HK-2 (cell line): Measurements from ENCODE around the gene AMHR2.

Experiments used
- DNase-seq: peaks from one replicate; pipeline ENCODE4 v3.0.0-alpha.2; 2018; ENCODE audit not compliant: unreplicated experiment

AMHR2 gene

DNA sequence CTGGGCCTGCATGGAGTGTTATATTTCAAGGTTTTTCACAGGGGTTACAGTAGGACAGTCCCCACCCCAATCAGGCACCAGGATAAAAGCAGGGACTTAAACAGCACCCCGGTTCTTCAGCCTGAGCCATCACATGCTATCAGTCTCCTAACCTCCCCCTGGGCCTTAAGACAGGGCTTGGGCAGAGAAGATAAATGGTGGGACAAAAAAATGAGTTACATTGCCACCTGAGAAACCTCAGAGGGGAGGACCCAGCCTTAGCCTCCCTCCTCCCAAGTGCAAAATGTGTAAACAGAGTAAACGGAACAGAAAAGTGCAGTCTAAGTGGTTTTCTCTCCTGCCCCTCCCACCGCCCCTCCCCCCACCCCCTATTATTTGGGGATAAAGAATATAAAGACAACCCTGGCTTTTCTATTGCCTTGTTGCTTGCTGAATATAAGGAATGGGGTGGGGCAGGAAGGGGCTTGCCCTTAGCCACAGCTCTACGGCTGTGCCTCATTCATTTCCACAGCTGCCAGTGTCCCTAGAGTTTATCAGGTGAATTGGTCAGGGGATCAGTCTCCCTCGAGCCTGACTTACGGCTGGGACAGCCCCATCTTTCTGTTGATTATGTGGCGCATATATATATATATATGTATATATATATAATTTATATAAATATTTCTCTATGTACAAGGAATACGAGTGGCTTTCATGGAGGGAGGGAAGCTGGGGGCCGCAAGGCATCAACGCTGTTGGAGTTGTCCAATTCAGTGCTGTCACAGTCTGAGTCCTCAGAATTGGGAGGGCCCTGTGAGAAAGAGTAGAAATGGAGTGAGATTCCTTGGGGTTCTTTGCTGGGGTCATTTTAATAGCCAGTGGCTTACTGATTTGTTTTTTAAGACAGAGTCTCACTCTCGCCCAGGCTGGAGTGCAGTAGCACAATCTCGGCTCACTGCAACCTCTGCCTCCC, 57.1 kb downstream of the AMHR2 start:
- no peak for DNase-seq
